CD4-positive, alpha-beta T cell treated with Interleukin-4 for 1 hour (primary cell): ENCODE data around the gene TOX4.
"Not testable (repeated sequence)": the region's sequence is repeated elsewhere in the genome, so short reads cannot be mapped to it uniquely, and the experiment has no call there.

Experiments
- DNase-seq, 2 donors: peaks; one replicate each; pipeline ENCODE4 v3.0.0-alpha.2; 2020 to 2022

Gene TOX4

GRCh38 chr14:21476925-21477681, at the start of gene TOX4, which contains the start of gene RAB2B:
TSS of gene TOX4 (plus strand) at chr14:21477195. CDS start at chr14:21477279, 84 bp downstream.
TSS of gene RAB2B (minus strand) at chr14:21476959. CDS start at chr14:21476872, 87 bp downstream.
- DNase-seq = peak; percentile 98 to 99

GRCh38 chr14:21428930-21429329, 48.1 kb upstream of the TOX4 start:
- no peak for DNase-seq

- no peak for DNase-seq
Observed at GRCh38 chr14:21431126-21431525, 45.9 kb upstream of the TOX4 start.

GRCh38 chr14:21436567-21437062, 40.4 kb upstream of the TOX4 start:
- DNase-seq = no peak

- peak; percentile 98 to 99 for DNase-seq
Observed at GRCh38 chr14:21437063-21437901, 39.7 kb upstream of the TOX4 start.

GRCh38 chr14:21440859-21441258, 36.1 kb upstream of the TOX4 start:
- no peak for DNase-seq

GRCh38 chr14:21442657-21443056, 34.3 kb upstream of the TOX4 start:
- DNase-seq = not testable (repeated sequence)

GRCh38 chr14:21449899-21450216, 27.1 kb upstream of the TOX4 start:
- DNase-seq = no peak

- peak in 1 of 2 donors; percentile 54 for DNase-seq
Observed at GRCh38 chr14:21454843-21455544, 22.0 kb upstream of the TOX4 start.

GRCh38 chr14:21455592-21455911, 21.4 kb upstream of the TOX4 start:
- no peak for DNase-seq

GRCh38 chr14:21455912-21456667, 20.9 kb upstream of the TOX4 start, which contains the start of gene CHD8:
TSS of gene CHD8 (minus strand) at chr14:21456123. CDS start at chr14:21431643, 24,480 bp downstream.
- DNase-seq = peak; percentile 100

GRCh38 chr14:21467616-21468015, 9.4 kb upstream of the TOX4 start:
- DNase-seq = no peak

GRCh38 chr14:21475767-21476522, 1.1 kb upstream of the TOX4 start:
- DNase-seq = no peak

- no peak for DNase-seq
Observed at GRCh38 chr14:21476523-21476924, 471 bp upstream of the TOX4 start.

GRCh38 chr14:21486640-21487087, 9.7 kb downstream of the TOX4 start:
- no peak for DNase-seq

- no peak for DNase-seq
Observed at GRCh38 chr14:21494902-21495762, 18.1 kb downstream of the TOX4 start.

- no peak for DNase-seq
Observed at GRCh38 chr14:21496453-21496852, 19.5 kb downstream of the TOX4 start.

GRCh38 chr14:21498540-21499526, 21.8 kb downstream of the TOX4 start:
- DNase-seq = peak; percentile 15 to 76

GRCh38 chr14:21501568-21501967, 24.6 kb downstream of the TOX4 start:
- DNase-seq = no peak
